Smooth muscle cell (in vitro differentiated cells): ENCODE data around the gene SERINC2. TPM values are rescaled to one million over a fixed set of nuclear protein-coding genes. Genes with fewer than 3 reads are reported as not detected.

Experiments
- DNase-seq: peaks from one replicate; lab custom pipeline; 2025; ENCODE audit not compliant: unreplicated experiment; lab: John Stamatoyannopoulos, UW
- H2AFZ ChIP-seq: fragments of 200-600 bp; sonication (generic); 2 replicates; pipeline ENCODE4 v1.6.0; 2016; ENCODE audit warnings: antibody characterized with exemption, low read depth, mild to moderate bottlenecking
- H3F3A ChIP-seq: fragments of 200-600 bp; sonication (generic); 2 replicates; pipeline ENCODE4 v1.6.0; 2017; ENCODE audit warnings: antibody characterized with exemption, low read depth
- H3K27ac ChIP-seq: fragments of 200-600 bp; sonication (generic); 2 replicates; pipeline ENCODE4 v1.5.1; 2016; ENCODE audit warnings: low read depth, mild to moderate bottlenecking
- H3K27me3 ChIP-seq: fragments of 200-600 bp; sonication (generic); 2 replicates; pipeline ENCODE4 v1.6.1; 2016; ENCODE audit warnings: low read depth, mild to moderate bottlenecking
- H3K36me3 ChIP-seq: fragments of 200-600 bp; sonication (generic); 2 replicates; pipeline ENCODE4 v1.5.1; 2016; ENCODE audit warnings: low read depth
- H3K4me1 ChIP-seq: fragments of 200-600 bp; sonication (generic); 2 replicates; pipeline ENCODE4 v1.5.1; 2016; ENCODE audit warnings: low read depth
- H3K4me2 ChIP-seq: fragments of 200-600 bp; sonication (generic); 2 replicates; pipeline ENCODE4 v1.6.0; 2016; ENCODE audit warnings: mild to moderate bottlenecking
- H3K4me3 ChIP-seq: fragments of 200-600 bp; sonication (generic); 2 replicates; pipeline ENCODE4 v1.5.1; 2016; ENCODE audit warnings: mild to moderate bottlenecking
- H3K79me2 ChIP-seq: fragments of 200-600 bp; sonication (generic); 2 replicates; pipeline ENCODE4 v1.6.0; 2016; ENCODE audit warnings: low read depth, mild to moderate bottlenecking
- H3K9ac ChIP-seq: fragments of 200-600 bp; sonication (generic); 2 replicates; pipeline ENCODE4 v1.6.0; 2016; ENCODE audit warnings: low read depth
- H3K9me3 ChIP-seq: fragments of 200-600 bp; sonication (generic); replicated peaks from 2 replicates; pipeline ENCODE4 v1.5.1; 2016; ENCODE audit warnings: low read depth
- H4K20me1 ChIP-seq: fragments of 200-600 bp; sonication (generic); 2 replicates; pipeline ENCODE4 v1.6.0; 2016; ENCODE audit warnings: low read depth
- CTCF ChIP-seq: fragments of 200-600 bp; sonication (generic); IDR thresholded peaks from 2 replicates; pipeline ENCODE4 v1.5.1; 2017; ENCODE audit warnings: borderline replicate concordance, mild to moderate bottlenecking, antibody characterized with exemption; ENCODE audit not compliant: insufficient read depth, poor library complexity, severe bottlenecking
- WGBS: methylation state at CpG from one replicate; pipeline ENCODE4 v1.1.7; 2016; ENCODE audit warnings: low lambda C conversion rate; 5-methylcytosine and 5-hydroxymethylcytosine counted together
- polyA plus RNA-seq: library from polyadenylated mRNA; unstranded; fragments of >200 nt; fragmentation: Nextera tagmentation; extraction: Ambion mirVana; gene quantifications from 2 replicates; pipeline ENCODE4 v1.2.1, GENCODE V29; 2016
- total RNA-seq: library from RNA; depleted of rRNA; stranded (reverse); fragments of >200 nt; gene quantifications from 2 replicates; pipeline ENCODE4 v1.2.3, GENCODE V29; 2014

Gene SERINC2
- total and polyA plus RNA-seq, 2 experiments from 2014 or later, result 31.6 to 41.3 TPM

GRCh38 chr1:31447210-31447609, 34.2 kb downstream of the SERINC2 start:
- H3K27ac ChIP-seq, result no peak overlapping the region
- no peak overlapping the region for H3K4me3 ChIP-seq
- no peak for TF ChIP-seq CTCF
- H3K4me1 ChIP-seq, result no peaks in the 10 kb centered on the region
- no peaks in the 10 kb centered on the region for H3K36me3 ChIP-seq
- H3K4me2 ChIP-seq, result no peak overlapping the region
- H3K9ac ChIP-seq, result no peak overlapping the region
- no peaks in the 10 kb centered on the region for H3K9me3 ChIP-seq
- no peak for DNase-seq
- no peaks in the 10 kb centered on the region for H3K27me3 ChIP-seq
- no peak overlapping the region for H2AFZ ChIP-seq
- H3F3A ChIP-seq, result no peaks in the 10 kb centered on the region
- 62% methylated on average over 9 of the region's 9 CpGs for WGBS
- H4K20me1 ChIP-seq, result no peaks in the 10 kb centered on the region
- H3K79me2 ChIP-seq, result no peaks in the 10 kb centered on the region

GRCh38 chr1:31453384-31454079, 40.5 kb downstream of the SERINC2 start:
- H4K20me1 ChIP-seq, result no peaks in the 10 kb centered on the region
- H3K27me3 ChIP-seq, result peaks cover 15% of the 10 kb centered on the region
- H3K9me3 ChIP-seq, result no peaks in the 10 kb centered on the region
- no peaks in the 10 kb centered on the region for H3K79me2 ChIP-seq
- no peak for DNase-seq
- no peak overlapping the region for H3K9ac ChIP-seq
- WGBS, result 80% methylated on average over 8 of the region's 8 CpGs
- no peak overlapping the region for H3K4me3 ChIP-seq
- no peak overlapping the region for H2AFZ ChIP-seq
- no peaks in the 10 kb centered on the region for H3F3A ChIP-seq
- no peak overlapping the region for H3K4me2 ChIP-seq
- no peak for TF ChIP-seq CTCF
- no peak overlapping the region for H3K27ac ChIP-seq
- no peaks in the 10 kb centered on the region for H3K4me1 ChIP-seq
- no peaks in the 10 kb centered on the region for H3K36me3 ChIP-seq

GRCh38 chr1:31458287-31458896, 45.4 kb downstream of the SERINC2 start:
- Histone ChIP-seq H4K20me1 (no peaks in the 10 kb centered on the region), H3K36me3 (no peaks in the 10 kb centered on the region), H3K9me3 (no peaks in the 10 kb centered on the region), H3F3A (no peaks in the 10 kb centered on the region), H3K9ac (no peak overlapping the region), H3K4me1 (no peaks in the 10 kb centered on the region), H2AFZ (no peak overlapping the region), H3K4me2 (no peak overlapping the region), H3K4me3 (no peak overlapping the region), H3K27me3 (peaks cover 15% of the 10 kb centered on the region), H3K27ac (no peak overlapping the region), H3K79me2 (no peaks in the 10 kb centered on the region)
- 91% methylated on average over 5 of the region's 5 CpGs for WGBS
- DNase-seq, result no peak
- no peak for TF ChIP-seq CTCF
